Spinal cord (tissue), 10 donors: Measurements from ENCODE around the gene ESPL1. TPM values are rescaled to one million over a fixed set of nuclear protein-coding genes. Genes with fewer than 3 reads are reported as not detected.
"Not testable (repeated sequence)": the region's sequence is repeated elsewhere in the genome, so short reads cannot be mapped to it uniquely, and the experiment has no call there.

Experiments
- DNase-seq, 6 donors: peaks; one replicate each; pipeline versions ENCODE4 v3.0.0 to v3.0.0-alpha.2; 2013 to 2015; ENCODE audit warnings: low spot score in 6 of 6, low read depth in 4 of 6
- H3K27ac ChIP-seq: one replicate; pipeline ENCODE4 v1.5.1; 2013; ENCODE audit warnings: low read depth, low read length, control low read depth
- H3K27me3 ChIP-seq: one replicate; pipeline ENCODE4 v1.6.1; 2013; ENCODE audit warnings: low read length; ENCODE audit not compliant: control insufficient read depth, insufficient read depth
- H3K36me3 ChIP-seq: one replicate; pipeline ENCODE4 v1.6.1; 2013; ENCODE audit warnings: low read length; ENCODE audit not compliant: control insufficient read depth, insufficient read depth
- H3K4me1 ChIP-seq: one replicate; pipeline ENCODE4 v1.6.1; 2013; ENCODE audit warnings: low read length; ENCODE audit not compliant: control insufficient read depth, insufficient read depth
- H3K4me3 ChIP-seq: one replicate; pipeline ENCODE4 v1.5.1; 2013; ENCODE audit warnings: low read depth, low read length, control low read depth
- H3K9me3 ChIP-seq: one replicate; pipeline ENCODE4 v1.6.1; 2013; ENCODE audit warnings: low read length; ENCODE audit not compliant: control insufficient read depth, insufficient read depth
- WGBS: methylation state at CpG from one replicate; pipeline ENCODE4 v1.1.5; 2013; ENCODE audit warnings: missing lambda C conversion rate; ENCODE audit not compliant: insufficient coverage; 5-methylcytosine and 5-hydroxymethylcytosine counted together
- polyA plus RNA-seq, 2 donors: library from polyadenylated mRNA; unstranded; fragments of 120-200 nt; gene quantifications; one replicate each; pipeline ENCODE4 v1.2.1, GENCODE V29; 2013; ENCODE audit not compliant: insufficient read length in 2 of 2
- total RNA-seq, 2 donors: library from RNA; depleted of rRNA in 1 of 2; stranded (reverse); fragments of 120-200 nt in 1 of 2; fragments of >200 nt in 1 of 2; gene quantifications; one replicate each; pipeline versions ENCODE4 v1.2.3 to v1.2.4, GENCODE V29; 2013 to 2014
- donor health status: healthy.

The ESPL1 gene
- total and polyA plus RNA-seq, 4 donors = 3.0 to 9.2 (median 5.2) TPM

DNA sequence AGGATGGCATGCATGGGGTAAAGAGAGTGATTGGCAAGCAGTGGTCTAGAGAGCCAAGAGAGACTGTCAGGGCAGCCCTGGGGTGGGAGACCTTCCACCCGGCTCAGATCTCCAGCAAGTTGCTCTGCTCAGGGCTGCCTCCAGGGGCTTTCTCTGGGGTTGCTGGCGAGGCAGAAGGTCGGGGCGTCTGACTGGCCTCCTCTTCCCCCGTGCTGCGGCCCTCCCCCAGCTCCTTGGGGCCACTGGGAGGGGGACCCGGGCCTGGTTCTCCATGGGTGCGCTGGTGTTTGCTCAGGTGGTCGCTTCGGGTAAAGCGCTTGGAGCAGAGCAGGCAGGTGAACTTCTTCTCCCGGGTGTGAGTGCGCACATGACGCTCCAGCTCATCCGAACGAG lies 59.9 kb downstream of the ESPL1 start:
- no peak for DNase-seq
- no peaks in the 10 kb centered on the region for H3K9me3 ChIP-seq
- H3K4me1 ChIP-seq = peaks cover 46% of the 10 kb centered on the region
- no peaks in the 10 kb centered on the region for H3K36me3 ChIP-seq
- H3K27me3 ChIP-seq = peaks cover 3% of the 10 kb centered on the region
- H3K4me3 ChIP-seq = no peak overlapping the region
- H3K27ac ChIP-seq = no peak overlapping the region
- 40% methylated on average over 16 of the region's 16 CpGs for WGBS

DNA sequence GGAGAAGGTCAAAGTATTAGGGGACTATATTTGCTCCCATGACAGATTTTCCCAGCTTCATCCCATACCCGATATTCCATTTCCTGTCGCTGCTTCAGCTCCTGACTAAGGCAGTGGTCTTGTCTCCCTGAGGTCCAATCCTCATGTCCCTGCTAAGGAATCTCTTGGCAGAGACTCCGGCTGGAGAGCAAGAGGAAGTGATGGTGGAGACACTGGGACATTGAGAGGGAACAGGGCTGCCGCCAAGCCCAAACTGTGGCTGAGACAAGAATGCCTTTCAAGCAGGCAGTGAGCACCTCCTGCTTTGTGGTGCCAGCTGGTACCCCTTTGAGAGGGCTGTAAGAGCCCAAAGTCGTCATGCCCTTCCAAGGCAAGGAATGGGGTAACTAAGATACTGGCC lies 62.6 kb downstream of the ESPL1 start:
- Histone ChIP-seq H3K36me3 (no peaks in the 10 kb centered on the region), H3K27me3 (peaks cover 9% of the 10 kb centered on the region), H3K4me3 (no peak overlapping the region), H3K27ac (no peak overlapping the region), H3K4me1 (peaks cover 30% of the 10 kb centered on the region), H3K9me3 (no peaks in the 10 kb centered on the region)
- no peak for DNase-seq
- 57% methylated on average over 3 of the region's 5 CpGs for WGBS

DNA sequence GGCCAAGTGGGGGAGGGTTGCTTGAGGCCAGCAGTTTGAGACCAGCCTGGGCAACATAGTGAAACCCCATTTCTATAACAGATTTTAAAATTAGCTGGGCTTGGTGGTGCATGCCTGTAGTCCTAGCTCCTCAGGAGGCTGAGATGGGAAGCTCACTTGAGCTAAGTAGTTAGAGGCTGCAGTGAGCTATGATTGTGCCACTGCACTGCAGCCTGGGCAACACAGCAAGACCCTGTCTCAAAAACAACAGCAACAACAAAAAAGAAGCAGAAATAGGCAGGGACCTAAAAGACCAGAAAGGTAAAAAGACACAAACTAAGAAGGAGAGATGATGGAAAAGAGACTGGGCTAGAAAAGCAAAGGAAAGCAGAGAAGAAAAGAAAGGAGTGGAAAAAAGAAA lies 64.2 kb downstream of the ESPL1 start:
- H3K4me3 ChIP-seq, DNase-seq, H3K36me3 ChIP-seq, H3K27ac ChIP-seq, H3K9me3 ChIP-seq: not testable (repeated sequence)
- peaks cover 17% of the 10 kb centered on the region for H3K27me3 ChIP-seq
- H3K4me1 ChIP-seq = peaks cover 25% of the 10 kb centered on the region

DNA sequence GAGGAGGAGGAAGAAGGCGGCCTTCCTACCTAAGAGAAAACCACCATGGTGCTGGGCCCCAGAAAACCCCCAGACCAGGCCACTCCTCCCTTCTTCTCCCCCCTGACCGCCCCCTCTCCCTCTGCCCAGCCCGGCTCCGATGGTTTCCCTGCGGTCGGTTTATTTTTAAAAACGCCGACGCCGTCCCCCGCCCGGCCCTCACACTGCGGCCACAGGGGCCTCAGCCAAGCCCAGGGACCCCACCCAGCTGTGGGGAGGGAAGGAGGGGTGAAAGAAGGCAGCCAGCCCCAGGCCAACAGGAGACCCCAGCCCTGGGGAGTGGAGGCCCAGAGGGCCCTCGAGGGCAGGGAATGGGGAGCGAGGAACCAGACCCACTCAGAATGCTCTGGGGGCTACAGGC lies 64.6 kb downstream of the ESPL1 start:
- H3K36me3 ChIP-seq = no peaks in the 10 kb centered on the region
- H3K27me3 ChIP-seq = peaks cover 20% of the 10 kb centered on the region
- H3K4me1 ChIP-seq = peaks cover 21% of the 10 kb centered on the region
- no peak overlapping the region for H3K27ac ChIP-seq
- no peaks in the 10 kb centered on the region for H3K9me3 ChIP-seq
- WGBS = 74% methylated on average over 5 of the region's 15 CpGs
- no peak for DNase-seq
- H3K4me3 ChIP-seq = no peak overlapping the region

DNA sequence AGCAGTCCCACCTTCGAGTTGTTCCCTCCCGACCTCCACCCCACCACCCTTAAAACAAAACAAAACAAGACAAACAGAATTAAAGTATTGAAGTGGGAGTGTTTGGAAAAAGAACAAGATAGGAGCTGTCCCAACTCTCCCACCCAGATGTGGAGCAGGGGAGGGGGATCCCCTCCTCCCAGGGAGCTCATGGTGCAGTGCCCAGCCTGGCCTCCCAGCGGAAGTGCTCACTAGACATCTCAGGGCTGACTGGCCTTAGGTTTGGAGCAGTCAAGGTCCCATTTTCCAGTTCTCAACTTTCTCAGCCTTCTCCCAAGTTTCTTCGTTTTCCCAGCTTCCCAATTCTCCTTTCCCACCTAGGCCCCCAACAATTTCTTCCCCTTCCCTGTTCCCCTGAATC lies 65.2 kb downstream of the ESPL1 start:
- peaks cover 17% of the 10 kb centered on the region for H3K4me1 ChIP-seq
- DNase-seq = no peak
- no peak overlapping the region for H3K27ac ChIP-seq
- 50% methylated on average over 1 of the region's 4 CpGs for WGBS
- no peak overlapping the region for H3K4me3 ChIP-seq
- peaks cover 23% of the 10 kb centered on the region for H3K27me3 ChIP-seq
- H3K9me3 ChIP-seq = no peaks in the 10 kb centered on the region
- H3K36me3 ChIP-seq = no peaks in the 10 kb centered on the region

DNA sequence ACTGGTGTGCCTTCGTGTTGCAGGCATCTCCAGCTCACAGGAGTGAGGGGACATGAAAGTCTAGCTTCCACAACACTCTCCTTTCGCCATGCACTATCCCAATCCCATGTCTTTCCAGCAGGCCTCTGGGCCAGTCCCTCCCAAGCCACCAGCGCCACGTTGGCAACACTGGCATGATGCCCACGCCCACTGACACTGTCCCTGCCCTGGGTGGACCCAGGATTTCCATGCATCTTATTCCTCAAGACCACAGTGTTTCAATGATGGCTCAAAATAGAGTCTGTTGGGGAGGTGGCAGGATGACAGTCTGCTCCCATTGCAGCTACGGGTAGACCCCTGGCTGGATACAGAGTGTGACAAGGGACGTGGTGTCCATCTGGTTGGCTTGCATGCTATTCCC lies 65.7 kb downstream of the ESPL1 start:
- Histone ChIP-seq H3K4me1 (peaks cover 16% of the 10 kb centered on the region), H3K4me3 (no peak overlapping the region), H3K27ac (no peak overlapping the region), H3K36me3 (no peaks in the 10 kb centered on the region), H3K27me3 (peaks cover 24% of the 10 kb centered on the region), H3K9me3 (no peaks in the 10 kb centered on the region)
- no peak for DNase-seq
- WGBS = 85% methylated on average over 4 of the region's 7 CpGs

DNA sequence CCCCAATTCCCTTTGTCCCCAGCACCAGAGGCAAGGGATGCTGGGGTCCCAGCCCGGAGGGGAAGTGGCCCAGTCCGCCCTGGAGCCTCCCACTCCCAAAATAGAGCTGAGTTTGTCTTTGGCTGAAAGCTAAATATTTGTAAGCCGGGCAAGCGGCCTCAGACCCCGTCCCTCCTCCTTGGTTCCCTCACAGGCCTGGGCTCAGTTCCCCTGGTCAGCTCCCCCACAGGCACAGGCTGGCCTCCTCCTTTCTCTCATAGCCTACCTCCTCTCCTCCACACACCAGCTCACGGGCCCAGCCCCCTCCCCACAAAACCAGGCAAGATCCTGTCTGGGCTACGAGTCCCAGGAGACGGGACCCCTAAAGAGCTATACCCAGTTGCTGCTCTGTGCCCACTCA lies 66.7 kb downstream of the ESPL1 start:
- peaks cover 26% of the 10 kb centered on the region for H3K27me3 ChIP-seq
- WGBS = 65% methylated on average over 8 of the region's 8 CpGs

DNA sequence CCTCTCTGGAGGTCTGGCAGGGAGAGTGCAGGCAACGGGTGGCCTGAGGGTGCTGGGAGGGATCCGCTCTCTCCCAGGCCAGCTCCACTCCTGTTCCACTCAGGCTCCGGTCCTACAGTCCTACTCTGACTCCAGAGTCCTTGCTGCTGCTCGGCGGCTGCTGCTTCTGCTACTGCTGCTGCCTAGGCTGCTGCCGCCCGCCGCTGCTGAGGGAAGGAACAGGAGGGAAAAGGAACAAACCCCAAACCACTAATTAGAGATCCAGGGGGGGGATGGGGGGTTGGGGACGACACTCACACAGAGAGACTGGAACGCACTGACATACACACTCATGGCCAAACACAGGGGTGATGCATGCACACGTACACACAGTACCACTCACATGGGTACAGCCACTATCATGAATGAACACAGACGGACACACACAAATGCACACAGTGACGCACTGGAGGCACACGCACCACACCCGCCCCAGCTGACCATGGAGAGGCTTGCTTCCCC lies 68.1 kb downstream of the ESPL1 start, which contains the start of gene SP7:
Gene SP7, minus strand, starts transcription at position 174 of the 501 bp plus-strand sequence. CDS start 708 bp downstream, outside the sequence.
- H3K27me3 ChIP-seq = peaks cover 26% of the 10 kb centered on the region
- H3K4me1 ChIP-seq = peaks cover 17% of the 10 kb centered on the region
- H3K27ac ChIP-seq = no peak within 1 kb of the TSS
- no peak for DNase-seq
- H3K4me3 ChIP-seq = no peak within 1 kb of the TSS
- 44% methylated on average over 7 of the region's 15 CpGs for WGBS
- no peaks in the 10 kb centered on the region for H3K9me3 ChIP-seq
- no peaks in the 10 kb centered on the region for H3K36me3 ChIP-seq

More for the DNA sequence above, 66.7 kb downstream of the ESPL1 start:
- peaks cover 17% of the 10 kb centered on the region for H3K4me1 ChIP-seq
- no peak for DNase-seq
- no peak overlapping the region for H3K27ac ChIP-seq
- H3K4me3 ChIP-seq = no peak overlapping the region
- H3K36me3 ChIP-seq = no peaks in the 10 kb centered on the region
- H3K9me3 ChIP-seq = no peaks in the 10 kb centered on the region

DNA sequence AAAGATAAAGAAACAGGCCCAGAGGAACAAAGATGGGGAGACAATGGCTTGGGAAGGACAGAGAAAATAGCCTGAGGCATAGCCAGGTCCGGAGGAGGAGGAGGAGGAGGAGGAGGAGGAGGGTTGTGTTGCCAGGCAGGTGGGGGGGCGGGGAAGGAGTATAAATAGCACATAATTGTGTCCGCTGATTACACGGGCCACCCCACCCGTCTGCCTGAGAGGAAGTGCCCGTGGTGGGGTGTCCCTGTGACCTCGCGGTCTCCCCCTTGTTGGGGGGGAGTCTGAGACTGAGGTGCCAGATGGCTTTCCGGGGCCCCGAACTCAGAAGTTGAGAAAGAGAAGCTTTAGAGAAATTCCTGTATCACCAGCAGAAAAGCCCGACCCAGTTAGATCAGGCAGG lies 69.9 kb downstream of the ESPL1 start:
- H3K4me3 ChIP-seq = no peak overlapping the region
- WGBS = 45% methylated on average over 5 of the region's 11 CpGs
- no peaks in the 10 kb centered on the region for H3K9me3 ChIP-seq
- no peak for DNase-seq
- no peak overlapping the region for H3K27ac ChIP-seq
- peaks cover 26% of the 10 kb centered on the region for H3K27me3 ChIP-seq
- peaks cover 13% of the 10 kb centered on the region for H3K4me1 ChIP-seq
- H3K36me3 ChIP-seq = no peaks in the 10 kb centered on the region

DNA sequence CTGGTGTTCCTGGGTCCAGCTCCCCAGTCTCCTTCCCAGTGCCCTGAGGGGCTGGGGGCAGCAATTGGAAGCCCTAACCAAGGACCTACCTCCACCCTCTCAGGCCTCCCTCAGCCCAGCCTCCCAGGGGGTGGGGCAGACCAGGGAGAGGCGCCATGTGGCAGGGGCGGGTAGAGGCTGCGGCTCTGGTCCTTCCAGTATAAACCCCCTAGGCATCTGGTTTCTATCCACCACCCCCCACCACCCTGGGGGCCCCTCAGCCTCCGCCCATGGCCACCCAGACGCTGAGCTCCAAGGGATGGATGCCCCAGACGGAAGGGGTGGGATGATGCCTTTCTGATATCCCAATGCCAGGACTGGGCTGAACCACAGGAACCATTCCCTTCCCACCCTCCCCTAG lies 70.8 kb downstream of the ESPL1 start:
- H3K27ac ChIP-seq = no peak overlapping the region
- no peak for DNase-seq
- WGBS = no CpG with 5 or more reads among the region's 6 CpGs
- peaks cover 26% of the 10 kb centered on the region for H3K27me3 ChIP-seq
- no peak overlapping the region for H3K4me3 ChIP-seq
- H3K4me1 ChIP-seq = peaks cover 13% of the 10 kb centered on the region
- no peaks in the 10 kb centered on the region for H3K36me3 ChIP-seq
- no peaks in the 10 kb centered on the region for H3K9me3 ChIP-seq
